Large intestine (tissue), 3 donors: ENCODE data around the gene DAPL1. TPM values are rescaled to one million over a fixed set of nuclear protein-coding genes. Genes with fewer than 3 reads are reported as not detected.

ENCODE experiments used
- DNase-seq, 2 donors: peaks; one replicate each; pipeline versions ENCODE4 v3.0.0 to v3.0.0-alpha.2; 2013
- H3K27ac ChIP-seq: one replicate; pipeline ENCODE4 v1.5.1; 2013; ENCODE audit warnings: low read length
- H3K27me3 ChIP-seq: 2 replicates; pipeline ENCODE4 v1.6.1; 2013; ENCODE audit warnings: low read length; ENCODE audit not compliant: control insufficient read depth, insufficient read depth
- H3K36me3 ChIP-seq: 2 replicates; pipeline ENCODE4 v1.6.1; 2013; ENCODE audit warnings: low read length; ENCODE audit not compliant: control insufficient read depth, insufficient read depth
- H3K4me1 ChIP-seq: one replicate; pipeline ENCODE4 v1.6.1; 2013; ENCODE audit warnings: low read length; ENCODE audit not compliant: control insufficient read depth, insufficient read depth
- H3K4me3 ChIP-seq: one replicate; pipeline ENCODE4 v1.5.1; 2013; ENCODE audit warnings: low read length
- H3K9me3 ChIP-seq: one replicate; pipeline ENCODE4 v1.6.1; 2013; ENCODE audit warnings: mild to moderate bottlenecking, low read depth, low read length, moderate library complexity; ENCODE audit not compliant: control insufficient read depth
- WGBS: methylation state at CpG from one replicate; pipeline ENCODE4 v1.1.5; 2013; ENCODE audit warnings: low lambda C conversion rate; ENCODE audit not compliant: insufficient coverage; 5-methylcytosine and 5-hydroxymethylcytosine counted together
- polyA plus RNA-seq: library from polyadenylated mRNA; unstranded; fragments of 120-200 nt; gene quantifications from one replicate; pipeline ENCODE4 v1.2.1, GENCODE V29; 2013

Gene DAPL1
- polyA plus RNA-seq, 1 donor = 1.6 TPM

GRCh38 chr2:158777077-158777476, 18.0 kb upstream of the DAPL1 start:
- Histone ChIP-seq H3K9me3 (no peaks in the 10 kb centered on the region), H3K4me1 (peaks cover 12% of the 10 kb centered on the region), H3K27ac (no peak overlapping the region), H3K27me3 (no peaks in the 10 kb centered on the region), H3K4me3 (no peak overlapping the region), H3K36me3 (no peaks in the 10 kb centered on the region)
- no peak for DNase-seq
- WGBS = 80% methylated on average over 1 of the region's 3 CpGs

DNA sequence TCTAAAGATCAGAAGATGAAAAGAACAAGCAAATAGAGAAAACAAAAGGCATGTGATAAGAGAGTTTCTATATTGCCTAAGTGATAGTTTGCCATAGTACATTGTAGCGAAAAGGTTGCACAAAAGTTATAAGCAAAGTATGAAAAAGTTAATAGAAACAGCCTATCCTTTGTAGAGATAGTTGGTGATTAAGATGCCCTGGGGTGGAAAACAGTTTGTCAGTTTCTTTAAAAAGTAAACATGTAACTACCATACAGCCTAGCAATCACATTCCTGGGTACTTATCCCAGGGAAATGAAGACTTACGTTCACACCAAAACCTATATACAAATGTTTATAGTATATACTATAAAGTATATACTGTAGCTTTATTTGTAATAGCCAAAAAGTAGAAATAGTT, 16.9 kb upstream of the DAPL1 start:
- Histone ChIP-seq H3K9me3 (no peaks in the 10 kb centered on the region), H3K4me1 (peaks cover 12% of the 10 kb centered on the region), H3K4me3 (no peak overlapping the region), H3K27me3 (no peaks in the 10 kb centered on the region), H3K36me3 (no peaks in the 10 kb centered on the region), H3K27ac (no peak overlapping the region)
- peak in 1 of 2 donors; percentile 40 for DNase-seq
- WGBS = no CpG with 5 or more reads among the region's 2 CpGs

GRCh38 chr2:158779621-158780020, 15.5 kb upstream of the DAPL1 start:
- peaks cover 12% of the 10 kb centered on the region for H3K4me1 ChIP-seq
- no peak for DNase-seq
- no peak overlapping the region for H3K27ac ChIP-seq
- H3K9me3 ChIP-seq = no peaks in the 10 kb centered on the region
- no peak overlapping the region for H3K4me3 ChIP-seq
- no peaks in the 10 kb centered on the region for H3K27me3 ChIP-seq
- H3K36me3 ChIP-seq = no peaks in the 10 kb centered on the region
- no CpG with 5 or more reads among the region's 1 CpG for WGBS

GRCh38 chr2:158781353-158781961, 13.7 kb upstream of the DAPL1 start:
- H3K9me3 ChIP-seq = no peaks in the 10 kb centered on the region
- H3K27ac ChIP-seq = peak overlapping the region; percentile 43
- no CpG with 5 or more reads among the region's 4 CpGs for WGBS
- peak; percentile 85 to 94 for DNase-seq
- no peak overlapping the region for H3K4me3 ChIP-seq
- H3K27me3 ChIP-seq = no peaks in the 10 kb centered on the region
- no peaks in the 10 kb centered on the region for H3K36me3 ChIP-seq
- peaks cover 9% of the 10 kb centered on the region for H3K4me1 ChIP-seq

DNA sequence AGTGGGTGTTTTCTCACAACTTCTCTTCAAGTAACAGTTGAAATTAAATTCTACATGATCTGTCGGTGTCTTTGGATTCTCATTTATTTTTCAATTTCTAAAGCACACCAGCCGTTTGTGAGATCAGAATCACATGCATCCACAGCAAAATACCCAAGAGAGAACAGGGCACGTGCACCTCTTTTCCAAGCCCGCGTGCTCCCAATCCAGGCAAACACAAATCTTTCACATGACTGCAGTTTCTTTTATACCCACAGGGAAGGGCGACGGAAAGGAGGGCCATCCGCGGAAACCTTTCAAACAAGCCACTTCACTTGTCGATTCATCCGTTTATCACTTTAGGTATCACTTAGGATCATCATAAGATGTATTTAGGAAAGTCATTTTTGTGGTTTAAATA, 13.0 kb upstream of the DAPL1 start:
- no peak for DNase-seq
- H3K4me3 ChIP-seq = no peak overlapping the region
- no CpG with 5 or more reads among the region's 11 CpGs for WGBS
- no peaks in the 10 kb centered on the region for H3K27me3 ChIP-seq
- peak overlapping the region; percentile 43 for H3K27ac ChIP-seq
- H3K9me3 ChIP-seq = peaks cover 4% of the 10 kb centered on the region
- H3K36me3 ChIP-seq = no peaks in the 10 kb centered on the region
- H3K4me1 ChIP-seq = peaks cover 7% of the 10 kb centered on the region

GRCh38 chr2:158782616-158783015, 12.5 kb upstream of the DAPL1 start:
- H3K27me3 ChIP-seq = no peaks in the 10 kb centered on the region
- no peaks in the 10 kb centered on the region for H3K36me3 ChIP-seq
- peaks cover 8% of the 10 kb centered on the region for H3K9me3 ChIP-seq
- H3K4me1 ChIP-seq = peaks cover 7% of the 10 kb centered on the region
- H3K4me3 ChIP-seq = no peak overlapping the region
- WGBS = no CpG with 5 or more reads among the region's 5 CpGs
- DNase-seq = no peak
- H3K27ac ChIP-seq = no peak overlapping the region

- DNase-seq = no peak
- Histone ChIP-seq H3K4me1 (peaks cover 7% of the 10 kb centered on the region), H3K9me3 (peaks cover 8% of the 10 kb centered on the region)
Measured at GRCh38 chr2:158783923-158784322, 11.2 kb upstream of the DAPL1 start.

DNA sequence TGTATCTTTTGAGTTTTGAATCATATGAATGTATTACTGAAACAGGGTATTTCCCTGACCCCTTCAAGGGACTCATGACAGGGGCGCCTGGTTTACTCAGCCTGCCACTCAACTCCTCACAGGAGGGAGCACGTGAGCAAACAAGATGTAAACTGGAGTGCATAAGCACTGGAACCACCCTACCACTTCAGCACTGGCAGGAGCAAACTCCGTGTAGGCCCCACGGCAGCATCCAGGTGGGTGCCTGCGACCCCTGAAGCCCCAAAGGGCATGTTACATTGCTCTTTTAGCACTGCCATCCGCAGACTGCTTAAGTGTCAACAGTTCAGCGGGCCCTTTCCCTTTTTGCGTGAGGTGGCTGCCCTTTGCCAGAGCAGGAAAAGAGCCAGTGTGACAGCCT, 8.2 kb upstream of the DAPL1 start:
- Histone ChIP-seq H3K9me3 (peaks cover 8% of the 10 kb centered on the region), H3K27ac (no peak overlapping the region), H3K27me3 (no peaks in the 10 kb centered on the region), H3K4me3 (no peak overlapping the region), H3K36me3 (no peaks in the 10 kb centered on the region), H3K4me1 (no peaks in the 10 kb centered on the region)
- WGBS = no CpG with 5 or more reads among the region's 8 CpGs
- no peak for DNase-seq

More at GRCh38 chr2:158783923-158784322, 11.2 kb upstream of the DAPL1 start:
- H3K36me3 ChIP-seq = no peaks in the 10 kb centered on the region
- no peak overlapping the region for H3K27ac ChIP-seq
- H3K4me3 ChIP-seq = no peak overlapping the region
- no peaks in the 10 kb centered on the region for H3K27me3 ChIP-seq
- WGBS = 90% methylated on average over 2 of the region's 2 CpGs

DNA sequence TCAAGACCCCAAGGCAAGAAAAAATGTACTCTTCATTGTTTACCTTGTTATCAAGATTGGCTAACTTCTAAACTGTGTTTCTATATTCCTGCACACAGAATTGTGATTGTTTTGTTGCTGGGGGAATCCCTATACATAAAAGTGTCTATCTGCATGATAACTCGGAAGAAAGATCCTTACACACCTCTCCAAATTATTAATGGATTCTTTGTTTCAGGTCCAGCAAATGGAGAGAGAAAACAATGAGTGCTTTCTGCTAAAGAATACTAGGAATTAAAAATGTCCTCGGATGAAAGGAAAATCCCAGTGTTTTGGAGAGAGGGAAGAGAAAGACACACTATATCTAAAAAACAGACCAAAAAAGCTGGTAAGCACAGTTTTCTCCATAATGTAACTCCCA, 6.2 kb upstream of the DAPL1 start:
- no peaks in the 10 kb centered on the region for H3K4me1 ChIP-seq
- no peak for DNase-seq
- no peak overlapping the region for H3K27ac ChIP-seq
- no peaks in the 10 kb centered on the region for H3K27me3 ChIP-seq
- no peaks in the 10 kb centered on the region for H3K36me3 ChIP-seq
- H3K4me3 ChIP-seq = no peak overlapping the region
- peaks cover 8% of the 10 kb centered on the region for H3K9me3 ChIP-seq
- 68% methylated on average over 2 of the region's 2 CpGs for WGBS

GRCh38 chr2:158796652-158797051, 1.5 kb downstream of the DAPL1 start:
- WGBS = no CpG with 5 or more reads among the region's 2 CpGs
- no peak for DNase-seq
- Histone ChIP-seq H3K27ac (no peak overlapping the region), H3K27me3 (no peaks in the 10 kb centered on the region), H3K9me3 (no peaks in the 10 kb centered on the region), H3K36me3 (no peaks in the 10 kb centered on the region), H3K4me1 (no peaks in the 10 kb centered on the region), H3K4me3 (no peak overlapping the region)

- DNase-seq = no peak
- Histone ChIP-seq H3K27ac (no peak overlapping the region), H3K27me3 (no peaks in the 10 kb centered on the region), H3K9me3 (no peaks in the 10 kb centered on the region), H3K36me3 (no peaks in the 10 kb centered on the region), H3K4me3 (no peak overlapping the region), H3K4me1 (no peaks in the 10 kb centered on the region)
- WGBS = no CpG with 5 or more reads among the region's 6 CpGs
Measured at GRCh38 chr2:158797963-158798700, 3.0 kb downstream of the DAPL1 start.
